ENCODE measurements around the gene CDK7.

DNA sequence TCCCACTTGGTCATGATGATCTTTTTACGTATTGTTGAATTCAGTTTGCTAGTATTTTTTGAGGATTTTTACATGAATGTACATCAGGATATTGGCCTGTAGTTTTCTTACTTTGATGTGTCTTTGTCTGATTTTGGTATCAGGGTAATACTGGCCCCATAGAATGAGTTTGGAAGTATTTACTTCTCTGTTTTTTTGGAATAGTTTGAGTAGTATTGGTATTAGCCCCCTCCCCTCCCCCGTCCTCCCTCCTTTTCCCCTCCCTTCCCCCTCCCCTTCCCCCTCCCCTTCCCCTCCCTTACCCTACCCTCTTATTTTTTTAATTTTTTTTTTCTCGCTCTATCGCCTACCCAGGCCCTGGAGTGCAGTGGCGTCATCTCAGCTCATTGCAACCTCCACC is 10.3 kb downstream of the CDK7 start:
- TF ChIP-seq, protein P1, sequence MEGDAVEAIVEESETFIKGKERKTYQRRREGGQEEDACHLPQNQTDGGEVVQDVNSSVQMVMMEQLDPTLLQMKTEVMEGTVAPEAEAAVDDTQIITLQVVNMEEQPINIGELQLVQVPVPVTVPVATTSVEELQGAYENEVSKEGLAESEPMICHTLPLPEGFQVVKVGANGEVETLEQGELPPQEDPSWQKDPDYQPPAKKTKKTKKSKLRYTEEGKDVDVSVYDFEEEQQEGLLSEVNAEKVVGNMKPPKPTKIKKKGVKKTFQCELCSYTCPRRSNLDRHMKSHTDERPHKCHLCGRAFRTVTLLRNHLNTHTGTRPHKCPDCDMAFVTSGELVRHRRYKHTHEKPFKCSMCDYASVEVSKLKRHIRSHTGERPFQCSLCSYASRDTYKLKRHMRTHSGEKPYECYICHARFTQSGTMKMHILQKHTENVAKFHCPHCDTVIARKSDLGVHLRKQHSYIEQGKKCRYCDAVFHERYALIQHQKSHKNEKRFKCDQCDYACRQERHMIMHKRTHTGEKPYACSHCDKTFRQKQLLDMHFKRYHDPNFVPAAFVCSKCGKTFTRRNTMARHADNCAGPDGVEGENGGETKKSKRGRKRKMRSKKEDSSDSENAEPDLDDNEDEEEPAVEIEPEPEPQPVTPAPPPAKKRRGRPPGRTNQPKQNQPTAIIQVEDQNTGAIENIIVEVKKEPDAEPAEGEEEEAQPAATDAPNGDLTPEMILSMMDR (IDR thresholded peaks at IDR 0.05), result no peak
- no peak for TF ChIP-seq EP300 (IDR thresholded peaks at IDR 0.05)
- no peak for TF ChIP-seq POLR2A (IDR thresholded peaks at IDR 0.05)
